A549 treated with CORT108297 at 1 μM for 4 hours (cell line): ENCODE measurements around the gene SLCO4C1. TPM values are rescaled to one million over a fixed set of nuclear protein-coding genes. Genes with fewer than 3 reads are reported as not detected.

Experiments used
- total RNA-seq: library from RNA; stranded (reverse); fragments of 200-300 nt; extraction: Qiagen RNA extraction; gene quantifications from 5 replicates; pipeline ENCODE4 v1.2.3, GENCODE V29; 2022

The SLCO4C1 gene, protein sequence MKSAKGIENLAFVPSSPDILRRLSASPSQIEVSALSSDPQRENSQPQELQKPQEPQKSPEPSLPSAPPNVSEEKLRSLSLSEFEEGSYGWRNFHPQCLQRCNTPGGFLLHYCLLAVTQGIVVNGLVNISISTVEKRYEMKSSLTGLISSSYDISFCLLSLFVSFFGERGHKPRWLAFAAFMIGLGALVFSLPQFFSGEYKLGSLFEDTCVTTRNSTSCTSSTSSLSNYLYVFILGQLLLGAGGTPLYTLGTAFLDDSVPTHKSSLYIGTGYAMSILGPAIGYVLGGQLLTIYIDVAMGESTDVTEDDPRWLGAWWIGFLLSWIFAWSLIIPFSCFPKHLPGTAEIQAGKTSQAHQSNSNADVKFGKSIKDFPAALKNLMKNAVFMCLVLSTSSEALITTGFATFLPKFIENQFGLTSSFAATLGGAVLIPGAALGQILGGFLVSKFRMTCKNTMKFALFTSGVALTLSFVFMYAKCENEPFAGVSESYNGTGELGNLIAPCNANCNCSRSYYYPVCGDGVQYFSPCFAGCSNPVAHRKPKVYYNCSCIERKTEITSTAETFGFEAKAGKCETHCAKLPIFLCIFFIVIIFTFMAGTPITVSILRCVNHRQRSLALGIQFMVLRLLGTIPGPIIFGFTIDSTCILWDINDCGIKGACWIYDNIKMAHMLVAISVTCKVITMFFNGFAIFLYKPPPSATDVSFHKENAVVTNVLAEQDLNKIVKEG
- total RNA-seq: 0.02 TPM in 1 of 5 replicates, not detected in the others

DNA sequence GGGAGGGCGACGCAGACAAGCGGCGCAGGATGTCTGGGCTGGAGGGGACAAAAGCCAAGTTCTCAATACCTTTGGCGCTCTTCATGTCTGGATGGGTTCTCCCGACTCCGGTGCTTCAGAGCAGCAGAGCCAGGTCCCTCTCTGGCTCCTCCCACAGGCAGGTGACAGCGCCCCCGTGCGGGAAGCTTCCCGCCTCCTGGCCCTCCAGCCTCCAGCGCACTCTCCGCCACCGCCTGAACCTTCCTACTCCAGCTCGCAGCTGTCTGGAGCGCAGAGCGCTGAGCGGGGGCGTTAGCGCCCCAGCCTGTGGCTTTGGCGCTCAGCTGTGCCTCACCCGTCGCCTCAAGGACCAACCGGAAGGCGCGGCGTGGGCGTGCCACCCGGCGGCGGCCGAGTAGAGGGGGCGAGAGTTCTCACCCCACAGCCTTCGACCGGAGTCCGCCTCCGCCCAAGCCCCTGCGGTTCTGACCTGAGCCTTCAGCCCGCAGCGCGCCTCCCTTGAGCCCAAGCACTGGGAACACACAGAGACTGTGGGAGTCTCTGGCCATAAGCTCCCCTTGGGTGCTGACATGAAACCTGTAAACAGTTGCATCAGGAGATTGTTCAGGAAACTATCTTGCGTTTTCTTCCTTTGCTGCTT lies at the start of gene SLCO4C1:
TSS of gene SLCO4C1 (minus strand) at position 107 of the 640 bp plus-strand sequence. CDS start at position 85, 22 bp downstream.

Other genes starting within 250 kb of the SLCO4C1 start
- not detected in 5 replicates for gene SLCO6A1, start 202.7 kb upstream of the SLCO4C1 start, total RNA-seq